GM18870 (cell line): ENCODE results near the gene MAP2K1.
"Not testable (repeated sequence)": the region's sequence is repeated elsewhere in the genome, so short reads cannot be mapped to it uniquely, and the experiment has no call there.

Source experiments
- ATAC-seq: cut with Tn5 transposase; IDR thresholded peaks from one replicate; pipeline ENCODE4 v1.9.1; 2021; ENCODE audit warnings: moderate library complexity; ENCODE audit not compliant: unreplicated experiment

MAP2K1 gene

GRCh38 chr15:66503041-66503648 is 116.4 kb downstream of the MAP2K1 start:
- not testable (repeated sequence) for ATAC-seq

GRCh38 chr15:66503780-66504562 is 117.3 kb downstream of the MAP2K1 start:
- ATAC-seq: no peak

- peak; percentile 57 for ATAC-seq
These were observed 118.1 kb downstream of the MAP2K1 start, which contains the start of the genes RPL4 and ZWILCH for GRCh38 chr15:66504563-66505429. Gene RPL4, minus strand, starts transcription at chr15:66504855. Its CDS starts 65 bp downstream, at chr15:66504790. Gene ZWILCH, plus strand, starts transcription at chr15:66505326. Its CDS starts 13 bp downstream, at chr15:66505339.

DNA sequence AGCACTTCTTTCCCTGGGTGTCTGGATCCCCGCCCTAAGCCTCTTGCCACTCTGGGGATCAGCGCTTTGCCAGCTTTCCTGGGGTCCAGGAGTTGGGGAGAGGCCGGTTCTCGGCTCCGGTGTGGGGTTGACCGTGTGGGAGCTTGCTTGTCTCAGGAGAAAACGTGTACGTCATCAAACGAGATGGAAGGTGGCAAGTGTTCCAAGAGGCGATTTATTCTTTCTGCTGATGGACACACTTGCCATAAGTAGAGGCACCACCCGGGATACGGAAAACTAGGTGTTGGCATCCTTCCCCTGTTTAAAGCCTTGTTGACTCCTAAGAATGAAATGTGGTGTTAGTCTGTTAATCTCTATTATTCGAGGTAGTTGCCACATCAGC is 118.7 kb downstream of the MAP2K1 start:
- no peak for ATAC-seq

DNA sequence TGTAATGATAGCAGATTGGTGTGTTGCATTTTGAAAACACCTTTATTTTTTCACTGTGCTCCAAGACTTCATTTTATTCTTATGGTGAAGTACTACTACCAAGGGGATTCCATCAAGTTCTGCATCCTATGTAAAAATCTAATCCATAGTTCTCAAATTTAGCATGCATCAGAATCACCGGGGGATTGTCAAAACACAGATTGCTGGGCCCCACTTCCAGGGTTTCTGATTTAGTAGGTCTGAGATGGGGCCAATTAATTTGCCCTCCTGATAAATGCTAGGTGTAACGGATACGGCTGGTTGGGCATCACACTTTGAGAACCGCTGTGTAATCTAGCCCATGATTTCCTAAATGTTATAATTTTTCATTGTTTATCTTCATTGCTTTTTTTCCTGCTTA is 119.1 kb downstream of the MAP2K1 start:
- ATAC-seq: no peak

DNA sequence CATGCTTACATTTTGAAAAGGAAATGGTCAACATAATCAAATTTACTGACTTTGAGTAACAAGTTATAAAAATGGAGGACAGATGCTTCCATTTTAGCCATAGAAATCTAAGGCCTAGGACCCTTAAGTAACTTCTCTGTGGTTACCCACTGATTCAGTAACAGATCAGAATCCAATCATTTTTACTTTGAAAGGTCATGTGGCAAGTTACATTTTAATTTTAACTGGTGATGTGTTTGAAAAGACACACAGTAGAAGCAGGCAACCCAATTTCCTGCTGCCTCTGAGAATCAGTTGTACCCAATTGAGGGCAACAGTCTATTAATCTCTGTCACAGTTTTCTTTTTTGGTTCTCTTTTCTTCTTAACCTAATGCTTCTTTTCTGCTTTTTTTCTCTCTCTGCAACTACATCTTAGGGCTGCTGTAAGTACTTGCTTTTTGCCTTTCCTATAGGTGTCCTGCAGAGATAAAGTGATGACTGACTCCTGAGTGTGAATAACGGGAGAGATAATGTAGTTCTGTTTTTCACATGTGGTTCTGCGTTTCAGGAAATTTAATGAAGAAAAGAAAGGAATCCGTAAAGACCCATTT is 121.7 kb downstream of the MAP2K1 start:
- ATAC-seq: no peak

DNA sequence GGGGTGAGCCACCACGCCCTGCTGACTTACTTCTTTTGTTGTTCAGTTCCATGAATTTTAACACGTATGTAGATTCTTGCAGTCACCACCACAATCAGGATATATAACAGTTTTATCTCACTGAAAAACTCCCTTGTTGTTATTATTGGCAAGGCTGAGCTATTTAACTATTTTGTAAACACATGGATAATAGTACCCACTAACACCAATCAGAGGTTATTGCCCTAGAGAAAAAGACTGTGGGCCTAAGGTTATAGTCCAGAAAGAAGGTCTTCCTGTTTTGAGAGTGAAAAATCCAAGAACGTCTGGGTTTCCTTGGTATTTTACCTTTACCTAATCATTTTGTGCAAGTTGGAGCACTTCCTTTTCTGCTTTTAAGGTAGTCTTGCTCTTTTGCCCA is 127.9 kb downstream of the MAP2K1 start:
- no peak for ATAC-seq

GRCh38 chr15:66515901-66516322 is 129.2 kb downstream of the MAP2K1 start:
- no peak for ATAC-seq

DNA sequence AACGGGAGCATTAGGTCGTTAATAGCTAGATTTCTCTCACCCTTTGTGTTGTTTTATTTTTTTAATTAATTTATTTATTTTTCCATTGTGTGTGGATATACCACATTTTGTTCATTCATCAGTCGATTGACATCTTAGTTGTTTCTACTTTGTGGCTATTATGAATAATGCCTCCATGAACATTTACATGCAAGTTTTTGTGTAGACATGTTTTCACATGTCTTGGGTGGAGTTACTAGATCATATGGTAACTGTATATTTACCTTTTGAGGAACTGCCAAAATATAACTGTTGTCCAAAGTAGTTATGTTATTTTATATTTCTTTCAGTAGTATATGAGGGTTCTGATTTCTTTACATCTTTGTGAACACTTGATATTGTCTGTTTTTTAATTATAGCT is 137.2 kb downstream of the MAP2K1 start:
- ATAC-seq: no peak

DNA sequence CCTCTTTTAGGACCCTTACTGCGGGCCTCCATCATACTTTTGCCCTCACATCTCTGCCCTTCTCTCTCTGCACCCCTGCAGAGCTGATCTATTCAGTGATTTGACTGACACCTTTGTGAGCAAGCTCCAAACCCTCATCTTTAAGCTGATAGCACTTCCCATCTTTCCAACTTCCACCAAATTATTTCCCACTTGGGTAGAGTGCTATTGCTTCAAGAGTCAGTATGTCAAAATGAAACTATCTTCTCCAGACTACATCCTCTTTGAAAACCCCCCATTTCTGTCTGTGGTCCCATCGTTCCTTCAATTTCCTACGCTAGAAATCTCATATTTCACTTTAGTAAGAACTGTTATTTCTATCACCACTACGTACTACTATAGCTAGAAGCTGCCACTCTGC is 138.1 kb downstream of the MAP2K1 start:
- ATAC-seq: no peak

- no peak for ATAC-seq
These were observed 148.3 kb downstream of the MAP2K1 start for GRCh38 chr15:66535056-66535455.
